ENCODE results near the gene TUBA4B. TPM values are rescaled to one million over a fixed set of nuclear protein-coding genes. Genes with fewer than 3 reads are reported as not detected.
"Not testable (repeated sequence)": the region's sequence is repeated elsewhere in the genome, so short reads cannot be mapped to it uniquely, and the experiment has no call there.

TUBA4B gene
- total RNA-seq, 1 donor from 2014 or later: not detected

- DNase-seq: no peak
Observed at GRCh38 chr2:219291910-219292490, 39.0 kb downstream of the TUBA4B start.

GRCh38 chr2:219292616-219293015 is 39.6 kb downstream of the TUBA4B start:
- no peak for DNase-seq

DNA sequence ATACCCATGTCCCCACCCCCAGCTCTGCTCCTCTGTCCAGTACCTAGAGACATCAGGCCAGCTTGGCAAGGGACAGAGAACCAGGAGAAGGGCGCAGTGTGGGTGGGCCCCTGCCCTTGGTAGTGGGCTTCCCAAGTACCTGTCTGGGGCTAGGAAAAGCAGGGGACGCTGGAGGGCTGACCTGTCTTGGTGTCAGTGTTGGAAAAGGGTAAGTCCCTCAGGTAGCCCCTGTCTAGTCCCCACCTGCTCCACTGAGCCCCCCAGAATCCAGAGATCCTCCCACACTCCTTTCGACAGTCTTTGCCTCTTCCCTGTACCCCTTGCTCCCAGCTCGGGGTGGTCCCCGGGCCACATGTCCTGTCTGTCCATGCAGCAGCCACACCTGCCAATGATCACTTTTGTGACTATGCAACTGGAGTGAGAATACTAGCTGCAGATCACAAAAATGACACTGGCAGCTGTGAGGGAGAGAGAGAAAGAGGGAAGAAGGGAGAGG is 40.7 kb downstream of the TUBA4B start:
- DNase-seq: peak; percentile 59

- DNase-seq: peak; percentile 92
Observed at GRCh38 chr2:219294356-219295351, 41.6 kb downstream of the TUBA4B start.

GRCh38 chr2:219296142-219296541 is 43.1 kb downstream of the TUBA4B start:
- DNase-seq: no peak

DNA sequence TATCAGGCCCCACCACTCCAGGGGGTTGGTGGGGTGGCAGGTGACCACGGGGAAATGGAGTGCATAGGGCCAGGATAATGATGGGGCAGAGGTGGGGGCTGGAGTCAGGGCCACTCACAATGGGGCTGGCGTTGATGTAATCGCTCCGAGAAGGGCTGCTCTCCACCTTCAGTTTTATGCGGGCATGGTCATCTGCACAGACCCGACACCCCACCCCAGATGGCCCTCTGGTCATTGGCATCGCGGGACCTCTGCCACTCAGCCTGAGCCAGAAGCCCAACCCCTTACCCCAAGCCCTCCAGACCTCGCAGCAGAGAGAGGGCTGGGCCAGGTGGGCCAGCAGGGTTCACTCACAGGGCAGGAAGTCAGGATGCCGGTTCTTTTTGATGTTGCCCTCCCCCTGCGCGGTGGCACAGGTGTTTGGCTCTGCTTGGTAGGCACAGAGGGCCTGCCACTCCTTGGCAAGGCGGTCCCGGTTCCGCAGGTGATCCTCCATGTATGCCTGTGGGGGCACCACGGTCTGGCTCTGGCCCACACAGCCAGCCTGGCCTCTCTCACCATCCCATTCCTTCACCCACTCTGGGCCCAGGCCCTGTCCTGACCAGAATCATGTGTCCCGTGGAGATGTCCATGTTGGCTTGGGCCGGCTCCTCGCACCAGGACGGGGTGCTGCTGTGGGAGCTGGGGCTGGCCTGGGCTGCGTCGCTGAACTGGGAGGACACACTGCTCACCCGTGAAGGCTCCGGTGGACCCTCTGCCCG is 43.8 kb downstream of the TUBA4B start:
- DNase-seq: no peak

- DNase-seq: no peak
Observed at GRCh38 chr2:219297766-219298456, 44.9 kb downstream of the TUBA4B start.

DNA sequence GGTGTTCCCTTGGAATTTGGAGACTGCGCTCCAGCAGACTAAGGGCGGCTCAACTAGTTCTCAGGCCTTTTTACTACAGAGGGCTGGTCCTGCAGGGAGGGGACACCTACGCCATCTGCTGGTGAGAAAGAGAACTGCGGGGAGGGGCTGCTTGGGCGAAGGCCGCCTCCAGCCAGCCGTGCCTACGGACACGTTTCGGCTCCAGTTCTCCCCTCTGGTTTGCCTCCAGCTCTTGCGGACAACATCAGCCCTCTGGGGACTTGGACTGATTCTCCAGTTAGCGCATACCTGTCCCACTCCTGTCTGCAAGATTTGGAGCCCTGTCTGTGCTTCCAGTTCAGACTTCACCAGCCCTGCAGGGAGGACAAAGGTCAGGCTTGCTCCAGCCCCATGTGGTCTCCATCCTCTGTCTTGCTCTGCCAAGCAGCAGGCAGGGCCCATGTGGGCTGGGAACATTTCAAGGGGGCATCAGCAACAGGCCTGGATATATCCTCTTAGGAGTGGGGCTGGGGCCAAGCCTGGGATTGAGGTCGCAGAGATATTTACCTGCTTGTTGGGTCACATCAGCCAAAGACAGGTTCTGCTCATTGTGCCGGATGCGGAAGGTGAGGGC is 45.8 kb downstream of the TUBA4B start:
- DNase-seq: peak; percentile 92

- DNase-seq: no peak
Observed at GRCh38 chr2:219299372-219299760, 46.3 kb downstream of the TUBA4B start.

GRCh38 chr2:219300022-219300421 is 47.0 kb downstream of the TUBA4B start:
- no peak for DNase-seq

DNA sequence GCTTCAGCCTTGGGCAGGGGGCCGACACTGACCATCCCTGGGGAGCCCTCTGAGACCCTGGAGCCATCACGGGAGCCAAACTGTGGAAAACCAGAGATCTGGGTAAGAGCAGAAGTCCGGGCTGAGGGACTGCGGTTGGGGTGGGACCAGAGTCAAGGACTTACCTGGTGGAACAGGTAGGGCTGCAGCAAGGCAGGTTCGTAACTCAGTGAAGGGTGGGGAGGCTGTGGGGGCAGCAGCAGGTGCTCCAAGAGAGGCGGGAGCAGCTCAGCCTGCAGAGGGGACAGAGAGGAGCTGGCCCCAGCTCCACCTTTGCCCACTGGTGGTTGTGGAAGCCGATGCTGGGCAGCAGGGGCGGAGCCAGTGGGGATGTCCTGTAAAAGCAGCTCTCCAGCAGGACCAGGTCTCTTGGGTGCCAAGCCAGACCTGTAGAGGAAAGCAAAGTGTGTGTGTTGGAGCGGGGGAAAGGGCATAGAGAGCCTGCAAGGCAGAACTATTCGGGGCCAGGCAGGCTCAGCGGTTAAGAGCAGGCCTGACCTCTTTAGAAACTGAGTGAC is 49.4 kb downstream of the TUBA4B start:
- DNase-seq: no peak

GRCh38 chr2:219304223-219304622 is 51.2 kb downstream of the TUBA4B start:
- DNase-seq: no peak

- no peak for DNase-seq
Observed at GRCh38 chr2:219306047-219306446, 53.0 kb downstream of the TUBA4B start.

GRCh38 chr2:219308142-219309101 is 55.4 kb downstream of the TUBA4B start:
- peak; percentile 87 for DNase-seq

GRCh38 chr2:219309278-219309677 is 56.2 kb downstream of the TUBA4B start, which contains the start of gene PTPRN:
Gene PTPRN, minus strand, starts transcription at chr2:219309401. Its CDS starts 69 bp downstream, at chr2:219309332.
- DNase-seq: no peak

DNA sequence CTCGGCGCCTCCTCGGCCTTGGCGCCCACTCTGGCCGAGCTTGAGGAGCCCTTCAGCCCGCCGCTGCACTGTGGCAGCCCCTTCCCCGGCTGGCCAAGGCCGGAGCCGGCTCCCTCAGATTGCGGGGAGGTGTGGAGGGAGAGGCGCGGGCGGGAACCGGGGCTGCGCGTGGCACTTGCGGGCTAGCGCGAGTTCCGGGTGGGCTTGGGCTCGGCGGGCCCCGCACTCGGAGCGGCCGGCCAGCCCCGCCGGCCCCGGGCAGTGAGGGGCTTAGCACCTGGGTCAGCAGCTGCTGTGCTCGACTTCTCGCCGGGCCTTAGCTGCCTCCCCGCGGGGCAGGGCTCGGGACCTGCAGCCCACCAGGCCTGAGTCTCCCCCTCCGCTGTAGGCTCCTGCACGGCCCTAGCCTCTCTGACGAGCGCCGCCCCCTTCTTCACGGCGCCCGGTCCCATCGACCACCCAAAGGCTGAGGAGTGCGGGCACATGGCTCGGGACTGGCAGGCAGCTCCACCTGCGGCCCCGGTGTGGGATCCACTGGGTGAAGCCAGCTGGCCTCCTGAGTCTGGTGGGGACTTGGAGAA is 59.7 kb downstream of the TUBA4B start:
- DNase-seq: not testable (repeated sequence)

GRCh38 chr2:219314804-219315468 is 61.9 kb downstream of the TUBA4B start:
- no peak for DNase-seq

All from tongue (tissue), 2 donors.